GM19240 (cell line): ENCODE measurements around the gene CENPB.

Experiments used
- DNase-seq: peaks from one replicate; pipeline ENCODE4 v3.0.0; 2011; ENCODE audit warnings: low spot score; ENCODE audit not compliant: insufficient read length

The CENPB gene

GRCh38 chr20:3751305-3751674 lies 35.2 kb downstream of the CENPB start:
- DNase-seq: no peak

GRCh38 chr20:3749689-3750531 lies 36.6 kb downstream of the CENPB start:
- no peak for DNase-seq

DNA sequence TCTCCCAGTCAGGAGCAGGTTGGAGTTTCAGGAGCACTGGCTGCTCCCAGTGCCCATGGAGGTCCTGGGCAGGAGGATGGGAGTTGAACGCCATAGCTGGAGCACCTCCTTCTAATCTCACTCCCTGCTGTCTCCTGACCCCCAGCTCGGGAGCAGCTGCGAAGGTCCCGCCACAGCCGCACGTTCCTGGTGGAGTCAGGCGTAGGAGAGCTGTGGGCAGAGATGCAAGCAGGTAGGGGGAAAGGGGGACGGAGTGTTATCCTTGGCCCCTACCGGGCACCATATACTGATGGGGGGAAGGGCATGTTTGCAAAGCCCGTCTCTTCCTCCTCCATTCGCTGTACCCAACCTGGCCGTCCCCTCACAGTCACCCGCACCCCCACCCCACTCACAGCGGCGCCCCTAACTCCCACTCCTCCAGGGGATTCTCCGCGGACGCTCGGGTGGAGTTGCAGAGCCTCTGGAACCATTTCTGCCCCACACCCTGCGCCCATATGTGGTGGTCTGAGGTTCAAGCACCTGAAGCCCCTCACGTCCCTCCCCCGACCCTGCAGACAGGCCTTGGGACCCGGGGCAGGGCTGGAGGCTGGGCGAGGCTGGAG lies 37.4 kb downstream of the CENPB start:
- no peak for DNase-seq

DNA sequence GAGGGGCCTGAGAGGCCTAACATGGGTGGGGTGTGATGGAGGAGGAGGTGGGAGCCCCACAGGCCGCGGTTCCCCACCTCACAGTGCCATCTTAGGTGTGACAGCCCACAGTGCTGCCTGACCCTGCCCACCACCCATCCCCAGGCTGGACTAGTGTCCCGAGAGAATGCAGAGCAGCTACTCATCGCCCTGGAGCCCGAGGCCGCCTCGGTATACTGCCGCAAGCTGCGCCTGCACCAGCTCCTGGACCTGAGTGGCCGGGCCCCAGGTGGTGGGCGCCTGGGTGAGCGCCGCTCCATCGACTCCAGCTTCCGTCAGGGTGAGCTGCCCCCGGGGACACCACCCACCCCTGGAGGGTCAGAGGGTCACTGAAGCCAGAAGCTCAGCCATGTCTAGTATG lies 38.5 kb downstream of the CENPB start:
- no peak for DNase-seq

DNA sequence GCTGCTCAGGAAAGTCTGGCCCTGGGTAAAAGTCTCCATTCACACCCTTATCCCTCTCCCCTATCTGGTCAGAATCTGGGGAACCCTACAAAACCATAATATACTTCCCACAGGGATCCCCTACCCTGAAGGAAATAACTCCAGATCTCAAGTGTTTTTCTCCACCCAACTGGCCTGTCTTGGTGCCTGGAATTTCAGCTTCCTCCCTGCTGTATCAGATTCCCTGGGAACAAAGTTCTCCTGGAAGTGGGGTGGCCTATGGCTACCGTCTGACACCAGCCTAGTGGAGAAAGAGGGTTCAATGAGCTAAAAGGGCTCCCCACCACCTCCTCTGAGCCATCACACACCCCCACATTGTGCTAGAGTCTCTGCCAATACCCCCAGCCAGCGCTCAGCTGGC lies 39.1 kb downstream of the CENPB start:
- no peak for DNase-seq

DNA sequence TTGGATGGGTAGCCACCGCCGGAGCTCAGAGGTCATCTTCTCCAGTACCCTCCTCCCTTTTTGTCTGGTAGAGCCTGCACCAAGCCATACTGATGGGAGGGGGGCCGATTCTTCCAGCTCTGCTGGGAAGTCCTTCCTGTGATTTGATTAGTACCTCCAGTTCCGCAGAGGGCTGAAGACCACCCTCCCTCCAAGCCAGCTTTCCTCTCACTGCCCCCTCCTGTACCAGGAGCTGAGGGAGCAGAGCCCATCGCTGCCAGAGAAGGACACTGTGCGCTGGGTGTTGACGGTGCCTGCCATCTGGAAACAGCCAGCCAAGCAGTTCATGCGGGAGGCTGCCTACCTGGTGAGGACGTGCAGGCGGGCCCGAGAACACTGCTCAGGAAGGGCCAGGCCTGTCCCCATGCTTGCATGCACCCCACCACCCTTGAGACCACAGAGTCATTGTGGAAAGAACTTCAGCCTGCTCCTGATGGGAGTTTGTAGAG lies 40.8 kb downstream of the CENPB start:
- DNase-seq: no peak

GRCh38 chr20:3744806-3745685 lies 41.5 kb downstream of the CENPB start:
- DNase-seq: peak; percentile 80

DNA sequence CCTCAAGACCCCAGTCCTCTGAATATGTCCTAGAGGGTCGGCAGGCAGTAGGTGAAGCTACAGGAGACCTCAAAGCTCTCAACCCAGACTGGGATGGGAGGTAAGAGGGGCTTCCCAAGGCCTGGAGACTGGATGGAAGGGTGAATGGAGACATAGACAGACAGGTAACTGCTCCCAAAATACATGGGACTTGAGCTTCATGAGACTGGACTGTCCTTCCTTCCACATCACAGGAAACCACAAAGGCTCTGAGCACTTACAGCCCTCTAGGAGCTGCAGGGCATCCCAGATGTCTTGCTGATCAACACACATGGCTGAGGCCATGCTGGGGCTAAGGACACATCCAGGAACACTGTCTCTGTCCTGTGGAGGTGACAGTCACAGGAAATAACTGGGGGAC lies 42.5 kb downstream of the CENPB start:
- DNase-seq: no peak

DNA sequence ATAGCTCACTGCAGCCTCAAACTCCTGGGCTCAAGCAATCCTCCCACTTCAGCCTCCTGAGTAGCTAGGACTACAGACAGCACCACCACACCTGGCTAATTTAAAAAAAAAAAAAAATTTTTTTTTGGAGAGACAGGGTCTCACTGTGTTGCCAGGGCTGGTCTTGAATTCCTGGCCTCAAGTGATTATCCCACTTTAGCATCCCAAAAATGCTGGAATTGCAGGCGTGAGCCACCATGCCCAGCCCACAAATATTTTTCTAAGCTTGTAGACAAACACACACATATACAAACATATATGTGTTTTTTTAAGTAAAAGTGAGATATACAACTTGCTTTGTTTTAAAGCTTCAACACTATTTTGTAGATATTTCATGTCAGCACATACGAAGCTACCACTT lies 43.3 kb downstream of the CENPB start:
- no peak for DNase-seq

DNA sequence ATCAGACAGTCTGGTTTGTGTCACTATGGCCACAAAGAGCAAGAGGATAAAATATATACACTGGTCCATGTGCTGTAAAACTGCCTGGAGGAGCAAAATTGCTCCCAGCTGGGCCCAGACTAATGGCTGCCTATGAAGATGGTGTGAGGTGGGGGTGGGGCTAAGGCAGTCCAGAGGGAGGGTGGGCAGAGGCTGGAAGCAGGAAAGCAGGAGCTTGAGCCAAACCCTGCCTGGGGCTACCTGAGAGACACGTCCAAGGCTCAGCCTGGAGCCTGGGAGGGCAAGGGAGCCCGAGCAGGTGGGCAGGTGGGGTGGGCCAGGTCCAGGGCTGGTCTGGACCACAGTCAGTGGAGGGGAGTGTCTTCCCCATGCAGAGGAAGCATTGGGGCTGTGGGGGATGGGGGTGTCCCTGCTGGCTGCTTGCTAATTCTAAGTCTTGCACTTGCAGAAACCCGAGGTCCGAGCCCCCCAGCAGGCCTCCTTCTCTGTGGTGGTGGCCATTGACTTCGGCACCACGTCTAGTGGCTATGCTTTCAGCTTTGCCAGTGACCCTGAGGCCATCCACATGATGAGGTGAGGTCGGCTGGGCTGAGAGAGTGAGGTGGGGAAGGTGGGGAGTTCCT lies 44.6 kb downstream of the CENPB start:
- DNase-seq: no peak

DNA sequence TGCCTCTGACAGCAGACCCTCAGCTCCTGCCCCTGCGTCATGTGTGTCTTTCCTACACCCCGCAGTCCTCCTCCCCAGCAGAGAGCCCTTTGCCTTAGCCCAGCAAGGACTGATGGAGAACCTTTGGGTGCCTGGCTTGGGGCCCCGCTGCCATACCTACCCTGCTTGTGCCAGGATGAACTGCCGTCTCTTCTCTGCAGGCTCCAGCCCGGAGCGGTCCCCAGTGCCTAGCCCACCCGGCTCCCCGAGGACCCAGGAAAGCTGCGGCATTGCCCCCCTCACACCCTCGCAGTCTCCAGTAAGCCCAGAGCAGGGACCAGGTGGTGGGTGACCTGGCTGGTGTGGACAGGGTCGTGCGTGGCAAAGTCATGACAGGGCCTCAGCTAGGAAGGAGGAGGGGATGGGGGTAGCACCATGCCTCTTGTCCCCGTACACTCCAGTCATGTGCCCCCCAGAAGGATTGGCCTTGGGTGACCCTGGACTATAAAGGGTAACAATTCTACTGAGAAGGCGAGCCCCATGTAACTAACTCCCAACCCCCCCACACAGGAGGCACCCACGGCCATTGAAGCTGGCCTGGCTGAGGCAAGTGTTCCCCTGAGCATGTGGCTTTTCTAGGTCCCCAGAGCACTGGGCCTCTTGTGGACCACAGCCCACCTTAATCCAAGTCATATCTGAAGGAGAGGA lies 45.8 kb downstream of the CENPB start:
- no peak for DNase-seq

GRCh38 chr20:3739926-3740451 lies 46.6 kb downstream of the CENPB start:
- DNase-seq: no peak

- DNase-seq: no peak
Measured at GRCh38 chr20:3739054-3739925, 47.2 kb downstream of the CENPB start.

- DNase-seq: no peak
Measured at GRCh38 chr20:3738111-3739053, 48.2 kb downstream of the CENPB start.

- DNase-seq: no peak
Measured at GRCh38 chr20:3735768-3736167, 50.8 kb downstream of the CENPB start.

DNA sequence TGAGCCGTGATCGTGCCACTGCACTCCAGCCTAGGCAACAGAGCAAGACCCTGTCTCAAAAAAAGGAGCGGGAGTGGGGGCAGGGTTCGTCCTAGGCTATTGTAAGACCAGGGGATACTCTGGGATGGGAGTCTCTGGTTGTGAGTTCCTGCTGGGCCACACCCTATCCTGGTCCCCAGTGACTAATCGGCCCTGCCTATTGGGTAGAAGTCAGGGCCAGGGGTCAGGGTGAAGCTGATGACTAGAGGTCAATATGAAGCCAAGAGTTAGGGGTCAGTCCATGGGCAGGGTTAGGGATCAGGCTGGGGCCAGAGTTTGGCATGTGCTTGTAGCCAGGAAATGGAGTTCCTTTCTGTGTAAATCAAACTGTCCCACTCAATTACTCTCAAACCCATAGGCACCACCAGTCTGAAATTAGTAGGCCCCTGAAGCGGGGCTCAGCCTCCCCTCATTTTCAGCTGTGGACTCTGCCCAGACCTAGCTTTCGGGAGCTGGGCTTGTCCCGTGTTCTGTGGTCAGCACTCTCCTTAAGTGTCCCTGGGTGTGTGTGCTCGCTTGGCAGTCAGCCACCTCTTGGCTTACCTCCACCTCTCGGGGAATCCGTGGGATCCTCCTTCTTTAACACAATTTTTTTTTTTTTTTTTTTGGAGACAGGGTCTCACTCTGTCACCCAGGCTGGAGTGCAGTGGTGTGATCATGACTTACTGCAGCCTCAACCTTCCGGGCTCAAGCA lies 52.3 kb downstream of the CENPB start:
- DNase-seq: no peak
